Measurements from ENCODE around the gene PIGZ.

- TF ChIP-seq CTCF (IDR thresholded peaks at IDR 0.05) (no peak), POLR2AphosphoS5 (IDR thresholded peaks at IDR 0.05) (no peak)
These were observed 28.0 kb upstream of the PIGZ start for GRCh38 chr3:196996454-196997265.
